ENCODE results near the gene ADCY1.

The ADCY1 gene

DNA sequence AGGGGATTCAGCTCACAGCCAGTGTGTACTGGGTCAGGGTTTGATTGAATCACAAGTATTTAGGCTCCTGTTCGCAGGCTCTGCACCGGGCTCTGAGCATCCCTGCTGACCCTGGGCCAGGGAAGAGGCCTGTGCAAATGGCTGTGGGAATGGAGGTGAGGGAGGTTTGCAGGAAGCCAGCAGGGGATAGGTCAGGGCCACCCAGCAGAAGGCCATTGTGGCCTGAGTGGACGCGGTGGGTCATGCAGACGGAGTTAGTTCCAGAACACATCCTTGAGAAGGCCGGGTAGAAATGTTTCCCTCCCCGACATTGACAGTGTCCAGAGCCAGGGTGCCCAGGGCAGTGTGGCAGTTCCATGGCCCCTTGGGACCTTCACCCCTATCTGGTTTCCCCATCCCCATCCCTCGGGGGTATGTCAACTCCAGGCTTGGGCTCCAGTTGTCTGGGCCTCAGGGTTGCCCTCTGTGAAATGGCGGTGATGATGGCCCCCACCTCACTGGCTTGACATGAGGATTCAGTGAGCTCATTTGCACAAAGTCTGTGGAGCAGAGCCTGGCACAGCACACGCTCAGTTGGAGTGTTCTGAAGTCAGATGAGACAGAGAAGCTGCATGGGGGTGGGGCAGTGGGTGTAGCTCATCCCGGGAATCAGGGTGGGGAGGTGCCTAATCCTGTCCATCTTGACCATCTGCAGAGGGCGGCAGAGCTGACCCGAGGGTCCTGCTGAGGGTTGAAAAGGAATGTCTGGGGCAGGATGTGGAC lies 107.6 kb downstream of the ADCY1 start:
- DNase-seq = no peak

DNA sequence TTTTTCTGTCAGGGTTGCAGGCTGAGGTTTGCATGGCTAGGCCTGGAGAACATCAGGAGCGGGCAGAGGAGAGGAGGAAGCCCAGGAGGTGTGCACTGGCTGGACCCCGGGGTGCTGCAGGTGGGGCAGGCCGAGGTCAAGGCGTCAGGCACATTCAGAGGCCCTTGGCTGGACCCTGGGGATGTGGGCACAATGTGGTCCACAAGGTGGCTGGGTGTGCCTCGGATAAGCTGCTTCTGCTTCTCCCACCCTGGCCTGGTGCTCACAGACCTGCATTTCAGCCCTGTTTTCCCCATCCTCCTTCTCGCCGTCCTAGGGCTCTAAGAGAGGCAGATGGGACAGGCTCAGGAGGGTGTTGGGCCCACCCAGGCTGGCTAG lies 108.2 kb downstream of the ADCY1 start:
- DNase-seq = no peak

DNA sequence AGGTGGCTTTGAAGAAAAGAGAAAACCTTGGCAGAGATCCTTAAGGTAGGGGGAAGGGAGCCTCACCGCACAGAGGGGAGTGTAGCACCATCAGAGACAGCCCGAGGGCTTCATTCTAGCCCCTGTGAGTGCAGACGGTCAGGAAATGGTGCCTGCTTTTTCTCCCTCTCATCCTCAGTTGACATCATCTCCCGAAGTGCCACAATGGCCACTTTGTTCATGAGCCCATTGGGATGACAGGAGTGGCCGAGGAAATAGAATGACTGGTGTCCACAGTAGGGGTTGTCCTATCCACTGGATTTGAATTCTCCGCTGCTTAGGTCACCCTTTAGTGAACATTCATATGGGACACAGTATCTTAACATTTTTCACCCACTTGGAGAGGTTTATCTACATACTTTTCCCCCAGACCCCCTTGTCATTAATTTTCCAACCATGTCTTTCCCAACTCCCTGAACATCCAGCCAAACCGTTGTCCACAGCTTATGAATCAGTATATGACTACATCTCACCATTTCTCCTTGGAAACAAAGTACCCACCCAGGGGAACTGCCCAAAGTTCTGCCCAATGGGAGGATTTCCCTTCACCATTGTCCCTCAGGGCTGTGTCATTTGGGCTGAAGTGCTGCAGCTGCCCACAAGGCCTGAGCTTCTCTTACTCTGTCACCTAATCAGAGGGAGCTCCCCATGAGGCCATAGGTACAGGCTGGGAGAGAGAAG lies 108.8 kb downstream of the ADCY1 start:
- DNase-seq = no peak

DNA sequence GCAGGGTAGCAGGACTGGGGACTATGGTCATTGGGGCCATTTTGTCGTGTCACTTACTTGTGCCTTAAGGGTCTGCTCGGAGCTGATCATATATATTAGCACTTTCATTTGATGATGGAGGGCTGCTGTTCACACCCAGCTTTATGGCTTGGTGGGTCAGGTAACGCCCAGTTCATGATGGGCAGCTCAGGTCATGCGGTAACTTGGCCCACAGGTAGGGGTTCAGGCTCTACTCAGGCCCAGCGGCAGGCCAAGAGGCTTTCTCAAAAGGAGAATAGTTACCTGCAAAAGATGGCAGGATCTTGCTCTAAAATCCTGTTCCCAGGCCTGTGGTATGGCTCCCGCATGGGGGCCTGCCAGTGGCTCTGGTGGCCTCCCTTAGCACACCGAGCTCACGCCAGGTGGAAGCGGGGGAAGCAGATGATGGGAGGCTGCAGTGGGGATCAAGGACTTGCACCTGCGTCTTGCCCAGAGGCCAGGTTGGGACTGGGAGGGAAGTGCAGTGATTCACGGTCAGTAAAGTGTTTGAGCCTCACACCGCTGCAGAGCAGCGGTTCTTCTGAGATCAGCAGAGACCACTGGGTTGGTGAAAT lies 109.5 kb downstream of the ADCY1 start:
- DNase-seq = no peak

DNA sequence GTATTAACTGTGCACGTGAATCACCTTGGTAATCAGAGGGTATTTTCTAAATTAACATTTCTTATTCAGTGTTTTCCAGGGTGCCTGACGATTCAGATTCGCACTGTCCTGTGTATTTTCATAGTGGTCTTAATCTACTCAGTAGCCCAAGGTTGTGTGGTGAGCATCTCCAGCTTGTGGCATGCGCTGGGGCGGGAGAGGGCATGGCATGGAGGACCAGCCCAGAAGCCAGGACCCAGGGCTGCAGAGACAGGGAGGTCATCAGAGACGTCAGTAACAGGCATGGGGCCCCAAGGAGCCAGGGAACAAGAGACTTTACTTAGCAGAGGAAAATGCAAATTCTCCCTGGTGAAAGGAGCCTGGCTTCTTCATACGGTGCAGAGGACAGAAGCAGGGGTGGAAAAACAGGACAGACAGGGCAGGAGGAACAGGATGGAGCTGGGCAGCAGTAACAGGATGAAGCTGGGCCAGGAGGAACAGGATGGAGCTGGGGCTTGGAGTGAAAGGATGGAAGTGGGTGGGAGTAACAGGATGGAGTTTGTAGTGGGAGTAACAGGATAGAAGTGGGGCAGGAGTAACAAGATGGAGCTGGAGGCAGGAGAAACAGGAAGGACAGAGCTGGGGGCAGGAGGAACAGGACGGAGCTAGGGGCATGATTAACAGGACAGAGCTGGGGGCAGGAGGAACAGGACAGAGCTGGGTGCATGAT lies 110.9 kb downstream of the ADCY1 start:
- no peak for DNase-seq

DNA sequence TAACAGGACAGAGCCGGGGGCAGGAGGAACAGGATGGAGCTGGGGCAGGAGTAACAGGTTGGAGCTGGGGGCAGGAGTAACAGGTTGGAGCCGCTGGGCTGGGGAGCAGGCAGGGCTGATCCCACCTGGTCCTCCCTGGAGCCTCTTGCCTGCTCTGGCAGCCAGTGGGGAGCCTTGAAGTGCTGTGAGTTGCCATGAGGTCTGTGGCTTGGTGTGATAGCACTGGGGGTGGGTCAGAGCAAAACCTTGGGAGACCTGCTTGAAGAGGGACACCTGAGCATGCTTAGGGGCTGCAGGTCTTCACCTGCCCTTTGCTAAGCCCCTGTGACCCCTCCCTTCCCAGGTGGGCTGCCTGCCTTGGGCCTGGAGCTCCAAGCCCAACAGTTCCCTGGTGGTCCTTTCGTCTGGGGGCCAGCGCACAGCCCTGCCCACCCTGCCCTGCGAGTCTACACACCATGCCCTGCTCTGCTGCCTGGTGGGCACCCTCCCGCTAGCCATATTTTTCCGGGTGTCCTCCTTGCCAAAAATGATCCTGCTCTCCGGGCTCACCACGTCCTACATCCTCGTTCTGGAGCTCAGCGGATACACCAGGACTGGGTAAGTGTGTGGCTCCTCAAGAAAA lies 111.6 kb downstream of the ADCY1 start:
- DNase-seq = no peak

DNA sequence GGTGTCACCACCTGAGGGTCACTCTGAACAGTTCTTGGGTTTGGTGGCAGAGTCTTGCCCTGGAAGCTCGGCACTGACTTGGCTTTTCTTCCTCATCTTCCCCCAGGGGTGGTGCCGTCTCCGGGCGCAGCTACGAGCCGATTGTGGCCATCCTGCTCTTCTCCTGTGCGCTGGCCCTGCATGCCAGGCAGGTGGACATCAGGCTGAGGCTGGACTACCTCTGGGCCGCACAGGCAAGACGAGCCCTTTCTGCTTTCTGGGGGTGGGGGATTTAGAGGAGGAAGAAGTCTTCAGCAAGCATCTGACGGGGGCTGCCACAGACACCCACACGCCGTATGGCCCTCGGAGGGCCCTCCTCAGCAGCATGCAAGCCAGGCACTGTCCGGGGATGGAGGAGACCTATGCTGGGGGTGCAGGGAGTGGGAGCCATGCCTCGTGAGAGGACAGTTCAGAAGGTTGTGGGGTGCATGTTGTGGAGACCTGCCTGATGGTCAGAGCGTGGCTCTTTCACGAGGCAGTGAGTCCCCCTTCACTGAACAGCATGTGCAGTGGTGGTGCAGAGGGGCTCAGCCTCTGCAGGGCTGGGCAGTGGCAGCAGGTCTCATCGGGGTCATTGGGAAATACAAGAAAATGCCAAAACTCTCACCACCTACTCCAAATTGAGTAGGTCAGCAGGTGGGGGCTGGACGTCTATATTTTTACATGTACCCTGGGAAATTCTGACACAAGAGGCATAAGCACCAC lies 112.4 kb downstream of the ADCY1 start:
- no peak for DNase-seq

DNA sequence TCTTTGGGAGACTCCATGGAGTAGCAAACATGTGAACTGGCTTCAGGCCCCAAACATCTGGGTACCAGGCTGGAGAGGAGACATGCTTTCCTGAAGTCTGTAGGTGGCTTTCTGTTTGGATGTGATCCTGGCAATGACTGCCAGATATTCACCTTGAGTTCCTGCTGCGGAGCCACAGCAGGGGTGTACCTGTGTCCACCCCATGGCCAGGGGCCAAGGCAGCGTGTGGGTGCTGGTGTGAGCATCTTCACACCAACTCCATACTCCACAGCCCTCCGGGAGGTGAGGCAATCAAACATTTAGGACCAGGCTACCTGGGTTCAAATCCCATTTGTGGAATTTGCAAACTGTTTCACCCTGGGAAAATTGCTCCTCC lies 113.0 kb downstream of the ADCY1 start:
- no peak for DNase-seq

DNA sequence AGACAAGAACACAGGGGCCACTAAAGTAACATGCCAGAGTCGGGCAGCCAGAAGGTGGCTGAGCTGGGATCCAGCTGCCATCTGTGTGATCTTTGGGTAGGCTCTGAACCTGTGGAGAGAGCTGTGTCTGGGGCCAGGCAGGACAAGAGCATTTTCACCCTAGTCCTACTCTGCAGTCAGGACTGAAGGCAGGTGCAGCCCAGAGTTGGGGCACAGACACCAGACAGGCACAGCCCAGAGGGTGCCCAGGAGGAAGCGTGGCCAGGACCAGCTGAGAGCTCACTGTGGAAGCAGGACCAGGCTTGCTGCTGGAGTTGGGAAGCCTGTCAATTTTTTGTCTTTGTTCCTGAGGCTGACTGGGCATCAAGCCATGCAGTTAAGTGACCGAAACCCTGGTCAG lies 113.6 kb downstream of the ADCY1 start:
- no peak for DNase-seq

DNA sequence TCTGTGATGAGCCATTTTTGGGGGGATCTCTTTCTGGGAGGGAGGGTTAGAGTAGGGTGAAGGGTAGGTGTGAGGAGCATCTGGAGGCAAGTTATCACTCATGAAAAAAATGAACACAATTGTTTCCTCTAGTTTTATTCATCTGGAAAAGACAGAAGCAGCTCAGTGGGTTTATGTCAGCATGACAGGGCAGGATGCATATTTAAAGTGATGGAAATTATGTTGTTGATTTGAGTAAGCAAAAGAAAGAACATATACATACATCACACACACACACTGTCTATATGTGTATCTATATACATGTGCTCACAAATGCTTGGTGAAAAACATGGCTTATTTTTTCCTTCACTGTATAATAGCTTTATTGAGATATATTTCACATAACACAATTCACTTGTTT lies 114.2 kb downstream of the ADCY1 start:
- no peak for DNase-seq

DNA sequence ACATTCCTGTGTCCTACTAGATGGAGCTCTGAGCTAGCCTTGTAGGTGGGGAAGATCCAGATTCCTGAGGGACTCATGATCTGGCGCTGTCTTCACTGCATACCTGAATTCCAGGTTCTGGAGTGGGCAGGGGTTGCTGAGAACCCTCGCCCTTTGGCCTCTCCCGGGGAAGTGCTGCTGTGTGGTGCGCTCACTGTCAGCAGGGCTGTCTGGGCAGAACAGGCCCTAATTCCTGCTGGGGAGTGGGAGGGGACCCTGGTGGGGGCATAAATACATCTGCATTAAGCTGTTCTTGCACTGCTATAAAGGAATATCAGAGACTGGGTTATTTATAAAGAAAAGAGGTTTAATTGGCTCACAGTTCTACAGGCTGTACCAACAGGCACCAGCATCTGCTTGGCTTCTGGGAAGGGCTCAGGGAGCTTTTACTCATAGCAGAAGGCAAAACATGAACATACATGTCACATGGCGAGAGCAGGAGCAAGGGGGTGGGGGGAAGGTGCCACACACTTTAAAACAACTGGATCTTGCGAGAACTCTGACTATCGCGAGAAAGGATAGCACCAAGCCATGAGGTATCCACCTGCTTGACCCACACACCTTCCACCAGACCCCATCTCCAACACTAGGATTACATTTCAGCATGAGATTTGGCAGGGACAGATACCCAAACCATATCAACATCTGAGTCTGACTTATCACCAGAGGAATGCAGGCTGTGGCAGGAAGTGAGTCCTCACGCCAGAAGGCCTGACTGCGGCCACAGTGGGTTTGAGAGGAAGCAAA lies 115.0 kb downstream of the ADCY1 start:
- DNase-seq = no peak

DNA sequence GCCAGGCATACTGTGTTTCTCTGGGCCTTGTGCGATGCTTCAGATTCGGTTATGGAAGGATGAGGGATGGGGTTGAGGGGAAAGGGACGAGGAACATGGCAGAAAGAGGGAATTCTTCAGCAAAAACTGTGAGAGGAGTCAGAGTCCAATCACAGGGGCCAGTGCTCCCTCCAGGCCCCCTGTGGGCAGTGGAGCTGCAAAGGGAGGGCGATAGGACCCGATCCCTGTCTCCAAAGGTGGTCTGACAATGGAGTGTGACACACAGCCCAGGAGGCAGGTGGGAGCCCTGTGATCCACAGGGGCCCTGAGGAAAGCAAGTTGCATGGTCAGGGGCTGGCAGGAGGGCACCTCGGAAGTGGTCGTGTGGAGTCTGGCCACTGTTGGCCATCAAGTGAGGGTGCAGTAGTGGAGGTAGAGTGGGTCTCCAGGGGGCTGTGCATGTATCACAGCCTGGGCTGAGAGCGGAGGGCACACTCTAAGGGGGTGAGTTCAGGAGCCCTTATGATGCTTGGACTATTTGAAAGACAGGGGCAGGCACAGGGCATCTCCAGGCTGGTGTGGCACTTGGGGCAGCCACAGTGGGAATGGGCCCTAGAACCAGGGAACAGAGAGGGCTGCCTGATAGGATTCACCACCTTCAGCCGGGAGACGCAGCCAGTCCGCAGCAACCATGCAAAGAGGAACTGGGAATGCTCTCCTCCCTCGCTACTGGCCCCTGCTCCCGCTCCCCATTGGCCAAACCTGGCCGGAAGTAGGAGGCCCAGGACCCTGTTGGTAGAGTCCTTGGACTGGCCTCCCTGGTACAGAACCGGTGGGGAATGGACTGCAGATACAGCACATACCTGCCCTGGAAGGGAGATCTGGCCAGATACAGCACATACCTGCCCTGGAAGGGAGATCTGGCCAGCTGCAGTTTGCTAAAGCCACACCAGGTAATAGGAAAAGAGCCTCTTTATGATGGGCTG lies 115.9 kb downstream of the ADCY1 start:
- no peak for DNase-seq

DNA sequence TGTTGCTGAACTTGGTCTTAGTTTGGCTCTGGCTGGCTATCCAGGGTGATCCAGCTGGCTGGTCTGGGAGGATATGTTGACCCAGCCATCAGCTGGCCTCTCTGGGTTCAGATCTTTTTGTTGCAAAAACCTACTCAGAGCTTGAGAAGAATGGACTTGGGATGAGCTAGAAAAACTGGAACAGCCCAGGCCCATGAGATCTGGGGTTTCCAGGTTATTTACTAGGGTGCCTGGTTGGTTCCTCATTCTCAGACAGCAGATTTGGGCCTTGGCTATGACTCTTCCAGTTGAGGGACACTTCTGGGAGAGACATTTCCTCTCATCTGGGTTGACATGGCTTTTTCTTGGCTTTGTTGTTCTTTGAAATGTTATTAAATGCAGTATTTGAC lies 116.6 kb downstream of the ADCY1 start:
- no peak for DNase-seq

DNA sequence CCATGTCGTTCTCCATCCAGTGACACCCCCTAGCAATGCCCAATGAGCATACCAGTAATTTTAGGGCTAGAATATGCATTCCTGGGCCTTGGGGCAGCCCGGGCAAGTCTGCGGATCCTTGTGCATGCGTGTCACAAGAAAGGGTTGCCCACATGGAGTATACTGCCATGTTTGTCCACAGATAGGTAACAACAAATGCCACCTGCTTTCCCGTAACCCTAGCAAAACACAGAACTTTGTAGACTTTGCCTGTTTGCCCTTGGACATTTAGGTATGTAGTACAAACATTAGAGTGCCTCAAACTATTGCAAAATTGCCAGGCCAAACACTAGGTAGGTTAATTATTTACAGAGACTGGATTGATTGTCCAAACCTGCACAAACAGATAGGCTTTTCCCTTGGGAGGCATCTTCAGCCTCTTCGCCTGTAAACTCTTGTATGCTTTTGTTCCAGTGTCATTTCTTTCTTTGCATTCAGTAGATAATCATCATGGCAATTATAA lies 117.0 kb downstream of the ADCY1 start:
- no peak for DNase-seq

DNA sequence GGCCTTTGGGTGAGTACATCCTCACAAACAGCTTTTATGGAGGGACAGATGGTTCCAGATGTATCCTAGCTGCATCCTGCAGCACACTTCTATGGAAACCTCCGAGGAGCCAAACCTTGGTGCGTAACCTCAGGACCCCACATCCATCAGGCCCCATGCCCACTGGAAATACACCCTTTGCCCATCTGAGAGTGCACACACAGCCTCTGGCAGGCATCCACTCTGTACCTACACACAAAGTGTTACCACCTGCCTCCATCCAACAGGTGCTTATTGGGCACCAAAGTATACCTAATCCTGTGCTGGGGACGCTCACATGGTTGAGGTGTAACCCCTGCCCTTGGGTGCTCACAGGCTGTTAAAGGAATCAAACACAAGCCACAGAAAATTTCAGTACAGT lies 117.9 kb downstream of the ADCY1 start:
- no peak for DNase-seq

DNA sequence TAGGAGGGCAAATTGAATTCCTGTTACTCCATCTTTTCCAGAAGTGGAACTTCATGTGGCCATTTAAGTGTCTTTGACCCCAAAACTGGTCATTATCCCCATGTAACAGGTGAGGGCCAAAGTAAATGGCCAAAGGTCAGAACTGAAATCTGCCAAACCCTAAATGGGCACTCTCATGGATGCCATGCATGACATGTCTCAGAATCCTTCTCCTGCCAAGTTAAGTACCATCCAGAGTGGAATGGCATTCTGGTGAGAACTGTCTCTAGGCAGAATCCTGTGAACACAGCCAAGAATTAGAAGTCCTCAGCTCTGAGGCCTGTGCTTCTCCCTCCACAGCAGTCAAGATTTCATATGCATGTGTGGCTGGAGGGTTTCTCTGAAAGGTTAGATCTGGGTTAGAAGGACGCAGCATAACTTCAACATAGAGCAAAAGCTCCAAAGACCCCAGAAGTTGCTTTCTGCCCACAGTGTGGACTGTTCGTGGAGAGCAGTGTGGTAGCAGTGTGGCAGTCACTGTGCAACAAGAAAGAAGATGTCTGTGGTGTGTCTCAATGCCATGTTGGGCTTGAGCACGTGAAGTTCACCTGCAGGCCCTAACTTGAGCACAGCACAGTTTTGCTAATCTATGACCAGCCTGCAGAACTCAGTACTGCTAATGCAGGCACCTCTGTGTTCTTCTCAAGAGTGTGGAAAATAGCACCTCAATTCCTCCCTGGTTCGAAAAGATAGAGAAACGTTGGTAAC lies 121.3 kb downstream of the ADCY1 start:
- DNase-seq = no peak

DNA sequence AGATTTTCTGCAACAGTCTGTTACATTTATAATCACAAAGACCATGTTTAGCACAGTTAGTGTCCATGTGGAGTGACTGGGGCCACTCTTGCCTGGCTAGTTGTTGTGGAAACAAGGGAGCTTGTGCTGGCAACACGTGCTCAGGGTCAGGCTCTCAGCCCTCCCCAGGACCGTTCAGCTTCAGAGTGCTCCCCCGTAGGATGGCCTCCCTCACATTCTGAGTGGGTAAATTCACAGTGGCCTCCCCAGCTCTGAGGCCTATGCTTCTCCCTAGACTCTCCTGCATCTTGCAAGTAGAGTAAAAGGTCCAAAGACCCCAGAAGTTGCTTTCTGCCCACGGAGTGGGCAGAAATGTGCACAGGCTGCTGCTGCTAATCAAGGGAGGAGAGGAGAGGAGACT lies 122.3 kb downstream of the ADCY1 start:
- DNase-seq = no peak

DNA sequence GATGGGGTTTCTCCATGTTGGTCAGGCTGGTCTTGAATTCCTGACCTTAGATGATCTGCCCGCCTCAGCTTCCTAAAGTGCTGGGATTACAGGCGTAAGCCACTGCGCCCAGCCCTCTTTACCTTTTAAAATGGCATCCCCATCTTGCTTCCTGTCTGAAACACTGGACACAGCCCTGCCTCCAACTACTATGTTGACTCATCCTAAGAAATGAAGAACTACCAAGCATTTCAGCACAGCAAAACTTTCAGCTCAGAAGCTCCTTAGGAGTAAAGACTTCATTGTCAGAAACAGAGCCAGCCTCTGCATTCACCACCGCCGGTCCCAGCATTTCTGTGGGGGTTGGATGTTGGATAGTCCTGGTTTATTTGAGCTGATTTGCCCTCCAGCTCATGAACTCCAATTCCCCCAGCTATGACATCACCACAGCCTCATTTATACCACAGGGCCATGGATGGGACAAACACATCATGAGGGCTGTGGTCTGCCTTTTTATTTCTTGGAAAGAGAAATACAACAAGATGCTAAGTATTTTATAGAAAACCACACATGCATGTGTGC lies 123.5 kb downstream of the ADCY1 start:
- DNase-seq = no peak
